ENCODE measurements around the gene AKR1C2. TPM values are rescaled to one million over a fixed set of nuclear protein-coding genes. Genes with fewer than 3 reads are reported as not detected.
A peak's percentile ranks its signal among the peaks of the same experiment; 100 is the strongest.
"Not testable (repeated sequence)": the region's sequence is repeated elsewhere in the genome, so short reads cannot be mapped to it uniquely, and the experiment has no call there.

Gene AKR1C2
- total RNA-seq, 1 donor from 2014 or later, result 39.5 TPM

GRCh38 chr10:4992564-4992963, 11.1 kb downstream of the AKR1C2 start:
- FAIRE-seq; DNase-seq (ENCODE audit: low spot score in 2 of 2): not testable (repeated sequence)

DNA sequence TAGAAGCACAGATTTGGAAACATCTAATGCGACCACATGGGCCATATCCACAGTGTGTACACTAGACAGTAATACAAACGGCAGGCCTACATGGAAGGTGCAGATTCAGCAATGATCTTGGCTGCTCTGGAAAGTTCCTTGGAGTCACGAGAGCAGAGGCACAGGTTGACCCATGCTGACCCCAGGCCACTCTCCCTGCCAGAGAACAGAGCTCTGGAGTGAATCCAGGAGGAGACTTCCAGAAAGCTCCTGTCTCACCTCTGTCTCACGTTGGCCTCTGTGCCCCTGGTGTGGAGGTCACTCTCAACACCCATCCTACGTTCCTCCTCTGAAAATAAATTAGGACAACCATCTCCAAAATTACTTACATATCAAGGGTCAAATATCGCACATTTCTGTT, 12.2 kb downstream of the AKR1C2 start:
- DNase-seq (ENCODE audit: low spot score in 2 of 2); FAIRE-seq: not testable (repeated sequence)

- DNase-seq (ENCODE audit: low spot score in 2 of 2) (no peak), FAIRE-seq (no peak)
These were observed 13.4 kb downstream of the AKR1C2 start for GRCh38 chr10:4990217-4990616.

GRCh38 chr10:4988000-4988641, 15.5 kb downstream of the AKR1C2 start:
- DNase-seq (ENCODE audit: low spot score in 2 of 2); FAIRE-seq: not testable (repeated sequence)

- DNase-seq (ENCODE audit: low spot score in 2 of 2), result no peak
These were observed 18.6 kb downstream of the AKR1C2 start for GRCh38 chr10:4984971-4985594.

GRCh38 chr10:4984223-4984622, 19.4 kb downstream of the AKR1C2 start:
- DNase-seq (ENCODE audit: low spot score in 2 of 2) (no peak), FAIRE-seq (no peak)

More at GRCh38 chr10:4984971-4985594, 18.6 kb downstream of the AKR1C2 start:
- FAIRE-seq, result no peak

DNA sequence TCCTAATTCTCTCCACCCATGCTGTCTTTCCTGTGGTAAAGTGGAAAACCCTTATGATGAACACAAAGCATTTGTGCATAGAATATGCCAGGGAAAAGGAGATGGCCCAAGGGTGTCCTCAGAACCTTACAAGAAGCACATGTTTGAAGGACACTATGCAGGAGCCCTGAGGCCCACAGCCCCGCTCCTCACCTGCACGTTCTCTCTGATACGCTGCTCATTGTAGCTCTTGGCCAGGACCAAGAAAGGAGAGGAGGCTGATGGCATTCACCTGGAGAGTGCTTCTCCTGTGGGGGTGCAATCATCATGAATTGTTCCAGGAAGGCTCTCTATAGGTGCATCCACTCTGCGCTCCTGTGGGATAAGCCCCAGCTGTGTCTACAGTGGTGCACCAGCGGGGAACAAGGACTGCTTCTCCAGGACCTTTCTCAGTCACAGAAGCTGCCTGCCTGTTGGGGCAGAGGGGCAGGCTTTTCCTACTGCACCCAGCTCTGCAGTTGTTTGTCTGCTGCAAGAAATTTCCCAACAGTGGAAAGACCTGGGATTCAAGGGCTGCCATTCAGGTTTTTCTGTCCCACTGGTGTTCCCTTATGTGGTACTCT, 19.9 kb downstream of the AKR1C2 start:
- no peak for DNase-seq (ENCODE audit: low spot score in 2 of 2)
- no peak for FAIRE-seq

- no peak for DNase-seq (ENCODE audit: low spot score in 2 of 2)
- no peak for FAIRE-seq
These were observed 20.9 kb downstream of the AKR1C2 start for GRCh38 chr10:4982764-4983226.

DNA sequence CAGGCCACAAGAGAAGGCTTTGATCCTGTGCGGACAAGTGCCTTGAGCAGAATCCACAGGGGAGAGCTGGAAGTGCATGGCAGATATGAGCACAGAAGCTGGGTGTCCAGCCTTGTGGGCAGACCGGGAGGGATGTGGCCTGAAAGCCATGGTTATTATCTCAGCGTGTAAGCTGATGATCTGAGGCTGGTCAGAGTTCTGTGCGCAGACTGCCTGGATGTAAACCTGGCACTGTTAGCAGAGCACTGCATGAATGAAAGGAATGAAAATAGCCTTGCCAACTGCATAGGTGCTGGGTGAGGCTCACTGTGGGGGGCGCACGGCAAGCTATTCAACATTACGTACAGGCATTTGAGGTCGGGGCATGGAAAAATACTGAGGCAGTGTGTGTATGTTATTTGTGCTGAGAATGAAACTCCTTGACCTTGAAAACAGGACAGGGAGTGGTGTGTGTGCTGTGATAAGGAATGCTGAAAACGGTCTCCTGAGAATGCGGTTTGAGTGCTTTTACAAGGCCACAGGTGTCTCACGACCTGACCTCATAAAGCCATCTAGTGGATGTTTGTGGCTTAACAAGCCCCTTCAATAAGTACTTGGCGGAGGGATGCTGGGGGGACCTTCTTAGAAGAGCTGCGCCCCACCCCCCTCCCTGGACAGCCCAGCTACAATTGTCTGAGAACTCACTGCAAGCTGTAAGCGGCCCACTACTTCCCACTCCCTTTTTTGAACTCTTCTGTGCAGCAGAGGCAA, 21.8 kb downstream of the AKR1C2 start:
- DNase-seq (ENCODE audit: low spot score in 2 of 2), result no peak
- FAIRE-seq, result no peak

DNA sequence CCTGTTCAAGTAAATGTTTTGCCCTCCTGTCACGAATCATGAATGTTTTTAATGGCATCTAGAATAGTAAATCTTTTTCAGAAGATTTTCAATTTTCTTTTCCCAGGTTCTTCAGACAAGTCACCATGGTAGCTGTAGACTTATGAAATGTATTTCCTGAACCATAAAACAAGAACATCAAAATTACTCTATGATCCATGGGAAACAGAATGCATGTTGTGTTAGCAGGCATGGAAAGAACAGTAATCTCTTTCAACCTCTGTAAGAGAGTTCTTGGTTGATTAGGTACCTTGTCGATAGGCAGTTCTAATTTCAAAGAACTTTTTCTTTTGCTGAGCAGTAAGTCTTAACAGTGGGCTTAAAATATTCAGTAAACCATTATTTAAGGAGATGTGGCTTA, 22.9 kb downstream of the AKR1C2 start:
- no peak for FAIRE-seq

GRCh38 chr10:4978870-4979269, 24.8 kb downstream of the AKR1C2 start:
- FAIRE-seq (no peak), DNase-seq (ENCODE audit: low spot score in 2 of 2) (no peak)

More for the DNA sequence above, 22.9 kb downstream of the AKR1C2 start:
- DNase-seq (ENCODE audit: low spot score in 2 of 2), result no peak

DNA sequence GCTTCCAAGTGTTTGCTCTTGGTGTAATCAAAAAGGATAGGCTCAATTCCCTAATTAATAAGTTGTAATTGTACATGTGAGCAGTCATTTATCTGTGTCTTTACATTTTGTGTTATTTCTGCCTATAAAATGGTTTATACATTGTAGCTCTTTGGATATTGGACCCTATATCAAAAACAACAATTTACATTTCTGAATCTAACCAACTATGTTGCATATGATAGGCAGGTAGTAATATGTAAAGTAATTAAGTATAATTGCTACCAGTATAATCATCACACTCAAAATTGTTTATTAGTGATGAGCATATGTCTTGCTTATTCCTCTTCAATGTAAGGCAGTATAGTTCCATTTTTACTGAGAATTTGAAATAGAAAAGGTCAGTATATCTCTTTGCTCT, 26.6 kb downstream of the AKR1C2 start:
- FAIRE-seq (no peak), DNase-seq (ENCODE audit: low spot score in 2 of 2) (no peak)

- not testable (repeated sequence) for DNase-seq (ENCODE audit: low spot score in 2 of 2)
- peak; percentile 10 for FAIRE-seq
These were observed 29.3 kb downstream of the AKR1C2 start for GRCh38 chr10:4974400-4974799.

- DNase-seq (ENCODE audit: low spot score in 2 of 2); FAIRE-seq: not testable (repeated sequence)
These were observed 30.4 kb downstream of the AKR1C2 start for GRCh38 chr10:4973294-4973693.

- not testable (repeated sequence) for FAIRE-seq
These were observed 31.1 kb downstream of the AKR1C2 start for GRCh38 chr10:4972369-4973142.

GRCh38 chr10:4970362-4970761, 33.3 kb downstream of the AKR1C2 start:
- not testable (repeated sequence) for DNase-seq (ENCODE audit: low spot score in 2 of 2); FAIRE-seq

More at GRCh38 chr10:4972369-4973142, 31.1 kb downstream of the AKR1C2 start:
- DNase-seq (ENCODE audit: low spot score in 2 of 2), result not testable (repeated sequence)

- not testable (repeated sequence) for DNase-seq (ENCODE audit: low spot score in 2 of 2); FAIRE-seq
These were observed 34.4 kb downstream of the AKR1C2 start for GRCh38 chr10:4969289-4969688.

DNA sequence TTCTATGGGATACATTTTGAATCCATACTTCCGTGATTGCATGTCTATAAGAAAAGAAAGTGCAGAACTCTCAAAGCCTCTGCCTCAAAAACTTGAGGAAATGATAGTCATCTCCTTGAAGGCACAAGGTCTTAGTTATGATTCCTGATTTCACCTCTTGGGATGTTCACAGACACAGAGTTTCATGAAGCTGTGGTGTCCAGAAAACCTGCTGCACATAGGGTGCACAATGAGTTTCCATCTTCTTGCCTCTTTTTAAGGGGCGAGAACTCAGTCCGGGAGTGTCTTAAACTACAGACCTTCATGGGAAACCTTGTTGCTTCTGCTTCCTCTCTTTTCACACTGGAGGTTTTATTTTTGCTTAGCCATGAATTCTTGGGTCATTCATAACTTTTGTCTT, 36.5 kb downstream of the AKR1C2 start:
- DNase-seq (ENCODE audit: low spot score in 2 of 2); FAIRE-seq: not testable (repeated sequence)

DNA sequence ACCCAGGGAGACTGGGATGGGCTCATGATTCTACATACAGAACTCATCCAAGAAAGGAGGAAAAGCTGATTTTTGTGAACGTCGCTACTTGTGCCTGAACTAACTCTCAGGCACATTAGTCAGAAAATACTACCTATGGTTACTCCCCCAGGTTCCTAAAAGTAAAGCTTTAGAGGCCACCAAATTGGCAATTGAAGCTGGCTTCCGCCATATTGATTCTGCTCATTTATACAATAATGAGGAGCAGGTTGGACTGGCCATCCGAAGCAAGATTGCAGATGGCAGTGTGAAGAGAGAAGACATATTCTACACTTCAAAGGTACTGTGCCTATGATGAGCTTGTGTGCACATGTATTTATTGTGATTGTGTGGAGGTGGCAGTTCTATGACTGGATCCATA, 37.9 kb downstream of the AKR1C2 start:
- FAIRE-seq, result not testable (repeated sequence)

GRCh38 chr10:4963815-4964154, 39.9 kb downstream of the AKR1C2 start:
- DNase-seq (ENCODE audit: low spot score in 2 of 2); FAIRE-seq: not testable (repeated sequence)

More for the DNA sequence above, 37.9 kb downstream of the AKR1C2 start:
- DNase-seq (ENCODE audit: low spot score in 2 of 2), result not testable (repeated sequence)
